ENCODE results near the gene CEPT1.

DNA sequence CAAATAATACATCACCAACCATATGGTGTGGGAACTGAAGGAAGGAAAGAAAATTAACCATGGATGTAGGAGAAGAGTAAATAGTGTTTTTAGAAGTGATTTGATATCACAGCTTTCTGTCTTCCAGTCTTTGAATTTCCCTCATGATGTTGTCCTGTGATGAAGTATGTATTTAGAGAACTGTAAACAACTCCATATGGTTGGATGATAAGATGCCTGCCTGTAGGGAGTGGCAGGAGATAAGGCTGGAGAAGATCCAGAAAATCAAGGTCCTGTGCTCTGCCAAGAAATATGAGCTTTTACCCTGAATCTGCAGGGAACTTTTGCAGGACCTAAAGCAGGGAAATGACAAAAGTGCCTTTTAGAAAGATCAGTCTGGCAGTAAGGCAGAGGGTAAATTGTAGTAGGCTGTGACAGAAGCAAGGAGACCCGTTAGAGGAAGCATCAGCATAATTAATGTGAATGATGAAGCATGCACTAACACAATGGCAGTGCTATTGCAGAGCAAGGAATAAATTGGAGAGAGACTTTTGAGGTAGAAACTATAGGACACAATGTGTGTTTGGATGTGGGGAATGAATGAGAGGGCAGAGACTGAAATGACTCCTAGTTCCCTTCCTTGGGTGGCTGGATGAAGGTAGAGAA, 21.9 kb downstream of the CEPT1 start:
- TF ChIP-seq ZNF446 (CRISPR knock-in tag; IDR thresholded peaks at IDR 0.05) (no peak), HCFC1 (IDR thresholded peaks at IDR 0.05; ENCODE audit: low read depth, low read length) (no peak), CHD2 (IDR thresholded peaks at IDR 0.05; ENCODE audit: low read depth, low read length) (no peak), HOXA5 (CRISPR knock-in tag; IDR thresholded peaks at IDR 0.05) (no peak), JUN (CRISPR knock-in tag; IDR thresholded peaks at IDR 0.05) (no peak), REST (IDR thresholded peaks at IDR 0.05; ENCODE audit: borderline replicate concordance in 1 of 2, low read depth in 1 of 2, low read length in 2 of 2) (no peak)
- TF ChIP-seq, protein P1, sequence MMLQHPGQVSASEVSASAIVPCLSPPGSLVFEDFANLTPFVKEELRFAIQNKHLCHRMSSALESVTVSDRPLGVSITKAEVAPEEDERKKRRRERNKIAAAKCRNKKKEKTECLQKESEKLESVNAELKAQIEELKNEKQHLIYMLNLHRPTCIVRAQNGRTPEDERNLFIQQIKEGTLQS (CRISPR knock-in tag; IDR thresholded peaks at IDR 0.05), result no peak

Data from HepG2 (cell line).